Endothelial cell of umbilical vein (primary cell): ENCODE measurements around the gene CDKN2B-AS1.

Experiments used
- MYC ChIP-seq: IDR thresholded peaks from one replicate; pipeline ENCODE4 v1.6.1; 2011; ENCODE audit warnings: mild to moderate bottlenecking, low read depth, low read length
- POLR2A ChIP-seq: IDR thresholded peaks from 2 replicates; pipeline ENCODE4 v1.6.1; 2012; ENCODE audit warnings: low read depth, mild to moderate bottlenecking, control low read depth, low read length
- POLR2AphosphoS5 ChIP-seq: IDR thresholded peaks from 2 replicates; pipeline ENCODE4 v1.6.1; 2012; ENCODE audit warnings: low read depth, mild to moderate bottlenecking, control low read depth, low read length, moderate library complexity; ENCODE audit not compliant: insufficient read depth

DNA sequence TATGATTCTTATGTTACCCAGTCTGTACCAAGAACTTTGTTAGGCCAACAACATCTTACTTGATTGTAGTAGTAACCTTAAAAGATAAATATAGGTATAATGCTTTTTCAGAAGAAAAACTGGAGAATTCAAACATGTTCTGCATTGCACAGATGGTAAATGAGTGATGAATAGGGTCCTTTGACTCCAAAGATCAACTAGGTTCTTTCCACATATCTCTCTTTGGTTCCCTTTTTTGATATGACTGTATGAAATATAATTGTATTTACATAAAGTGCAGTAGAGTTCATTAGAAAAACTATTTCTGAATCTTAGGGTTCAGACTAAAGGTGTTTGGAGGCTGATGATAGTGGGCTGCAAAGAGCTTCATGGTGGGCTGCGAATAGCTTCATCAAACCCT, 165.0 kb downstream of the CDKN2B-AS1 start:
- TF ChIP-seq POLR2A (no peak), MYC (no peak), POLR2AphosphoS5 (no peak)
